HepG2 (cell line): Measurements from ENCODE around the gene CAPN8. TPM values are rescaled to one million over a fixed set of nuclear protein-coding genes. Genes with fewer than 3 reads are reported as not detected.

Experiments
- ATAC-seq: fragments of 200-7000 bp; cut with Tn5 transposase; 3 replicates; pipeline ENCODE4 v1.9.1; 2020; ENCODE audit warnings: mild to moderate bottlenecking, moderate library complexity
- BruUV-seq: library from RNA; stranded (reverse); fragments of 400-500 nt; replicated peaks from 2 replicates; lab custom pipeline; 2021; lab: Mats Ljungman, UMichigan
- CTCF ChIA-PET: fragments of 300-600 bp; formaldehyde crosslinking; extraction: SDS; loops from one replicate; lab custom pipeline; 2021; ENCODE audit warnings: low total read pairs, inconsistent platforms, low intra/inter-chr PET ratio; lab: Yijun Ruan, JAX
- POLR2A ChIA-PET: fragments of 350-600 bp; sonication (Branson Sonifier 250); formaldehyde crosslinking; loops from one replicate; lab custom pipeline; 2020; ENCODE audit warnings: antibody characterized with exemption, inconsistent platforms; lab: Yijun Ruan, JAX
- DNase-seq: peaks from one replicate; pipeline ENCODE4 v3.0.0-alpha.2; 2015; ENCODE audit warnings: low spot score
- FAIRE-seq: peaks from 3 replicates; lab custom pipeline; 2011; peaks lifted over from hg19 to GRCh38; lab: Jason Lieb, UNC
- H2AFZ ChIP-seq: one replicate; pipeline ENCODE4 v1.6.1; 2011; ENCODE audit warnings: low read length, inconsistent platforms
- H3K27ac ChIP-seq: fragments of 300-600 bp; 3 replicates; pipeline ENCODE4 v1.8.0; 2011; ENCODE audit warnings: mixed run types, mild to moderate bottlenecking, mixed read lengths, low read length, inconsistent platforms; ENCODE audit not compliant: insufficient read depth; ENCODE audit errors: extremely low read length
- H3K27me3 ChIP-seq, 2 experiments: fragments of 200-600 bp in 1 of 2; 2 replicates in 1 of 2; 3 replicates in 1 of 2; pipeline versions ENCODE4 v1.6.0 to v1.8.0; 2011; ENCODE audit warnings: low read length in 2 of 2, mild to moderate bottlenecking in 2 of 2, moderate library complexity in 2 of 2, inconsistent platforms in 1 of 2; ENCODE audit not compliant: insufficient read depth in 2 of 2, control insufficient read depth in 1 of 2
- H3K36me3 ChIP-seq, 2 experiments: fragments of 200-600 bp in 1 of 2; replicated peaks in 1 of 2; 2 replicates in 1 of 2; 3 replicates in 1 of 2; pipeline versions ENCODE4 v1.5.1 to v1.8.0; 2011; ENCODE audit warnings: low read length in 2 of 2, inconsistent platforms in 1 of 2; ENCODE audit not compliant: insufficient read depth in 2 of 2, control insufficient read depth in 1 of 2
- H3K4me1 ChIP-seq: 2 replicates; pipeline ENCODE4 v1.5.1; 2012; ENCODE audit warnings: low read length, inconsistent platforms; ENCODE audit not compliant: insufficient read depth
- H3K4me2 ChIP-seq: 2 replicates; pipeline ENCODE4 v1.6.0; 2011; ENCODE audit warnings: low read depth, low read length, inconsistent platforms
- H3K4me3 ChIP-seq, 3 experiments: fragments of 200-600 bp in 1 of 3; sonication (generic), shearing (Covaris generic) in 1 of 3; replicated peaks in 1 of 3; 2 replicates each; pipeline ENCODE4 v1.5.1; 2011 to 2016; ENCODE audit warnings: low read length in 3 of 3, inconsistent platforms in 2 of 3, low read depth in 2 of 3, mild to moderate bottlenecking in 2 of 3, control low read depth in 1 of 3, mixed read lengths in 1 of 3; ENCODE audit not compliant: insufficient read depth in 1 of 3
- H3K79me2 ChIP-seq: one replicate; pipeline ENCODE4 v1.6.1; 2011; ENCODE audit warnings: low read length, inconsistent platforms; ENCODE audit not compliant: insufficient read depth
- H3K9ac ChIP-seq: 2 replicates; pipeline ENCODE4 v1.6.0; 2011; ENCODE audit warnings: mild to moderate bottlenecking, low read depth, low read length, inconsistent platforms; ENCODE audit not compliant: insufficient read depth
- H3K9me3 ChIP-seq: 2 replicates; pipeline ENCODE4 v1.5.1; 2012; ENCODE audit warnings: mild to moderate bottlenecking, low read length
- H4K20me1 ChIP-seq: 2 replicates; pipeline ENCODE4 v1.6.0; 2011; ENCODE audit warnings: inconsistent platforms, mild to moderate bottlenecking, low read length, moderate library complexity; ENCODE audit not compliant: insufficient read depth
- BHLHE40 ChIP-seq: IDR thresholded peaks from 2 replicates; pipeline ENCODE4 v1.6.1; 2011; ENCODE audit warnings: low read length, improper control_type of control experiment
- FOXA1 ChIP-seq, 2 experiments: fragments of 450-650 bp in 1 of 2; sonication (generic) in 1 of 2; formaldehyde crosslinking in 1 of 2; IDR thresholded peaks; 2 replicates each; pipeline versions ENCODE4 v1.4.0 to v1.6.1; 2016 to 2020; ENCODE audit warnings: missing genetic modification reagents in 1 of 2
- ZNF264 ChIP-seq: sonication (generic); formaldehyde crosslinking; IDR thresholded peaks from 2 replicates; pipeline ENCODE4 v1.4.0; 2020; ENCODE audit warnings: missing genetic modification reagents
- ZNF790 ChIP-seq: sonication (generic); formaldehyde crosslinking; IDR thresholded peaks from 2 replicates; pipeline ENCODE4 v1.8.0; 2022; ENCODE audit warnings: missing genetic modification reagents, mild to moderate bottlenecking, borderline replicate concordance
- WGBS: methylation state at CpG from one replicate; pipeline ENCODE4 v1.1.6; 2017; ENCODE audit warnings: low lambda C conversion rate; 5-methylcytosine and 5-hydroxymethylcytosine counted together
- in situ Hi-C: cut with HindIII; loops from 2 replicates; pipeline ENCODE4 v1.10.0; 2017; ENCODE audit warnings: low pct_unique_long_range_greater_than_20kb; ENCODE audit not compliant: extremely low pct_ligation_motif_present
- intact Hi-C: fragments of 100-400 bp; cut with micrococcal nuclease; formaldehyde crosslinking; loops from one replicate; pipeline ENCODE4 v1.10.0; 2022; ENCODE audit not compliant: unreplicated experiment
- polyA plus RNA-seq, 8 experiments: library from polyadenylated mRNA; depleted of rRNA in 3 of 8; stranded (reverse) in 7 of 8; unstranded in 1 of 8; fragments of >200 nt; fragmentation: Illumina TruSeq in 4 of 8; extraction: Trizol in 4 of 8; gene quantifications; 2 replicates each; pipeline versions ENCODE4 v1.2.1 to v1.2.3, GENCODE V29; 2011 to 2016; ENCODE audit warnings: low read depth in 4 of 8, missing spikeins in 1 of 8, mixed read lengths in 1 of 8; ENCODE audit not compliant: insufficient read depth in 1 of 8
- total RNA-seq, 5 experiments: library from RNA; depleted of rRNA; stranded (reverse); fragments of >200 nt; fragmentation: Illumina TruSeq; extraction: Trizol; gene quantifications; 2 replicates each; pipeline ENCODE4 v1.2.3, GENCODE V29; 2016; ENCODE audit warnings: low read depth in 1 of 5
- TF ChIP-seq, protein P1 (sequence below): sonication (generic); formaldehyde crosslinking; IDR thresholded peaks from one replicate; pipeline ENCODE4 v1.5.1; 2020; ENCODE audit warnings: mild to moderate bottlenecking, missing genetic modification reagents; ENCODE audit errors: not compliant biosample characterization
- TF ChIP-seq, protein P2 (sequence below): sonication (generic); formaldehyde crosslinking; IDR thresholded peaks from 2 replicates; pipeline ENCODE4 v1.4.0; 2020; ENCODE audit warnings: missing genetic modification reagents
- TF ChIP-seq, protein P3 (sequence below): sonication (generic); formaldehyde crosslinking; conservative IDR thresholded peaks from 2 replicates; pipeline ENCODE4 v1.4.0; 2020; ENCODE audit warnings: missing genetic modification reagents
- TF ChIP-seq, protein P4 (sequence below): sonication (generic); formaldehyde crosslinking; IDR thresholded peaks from 2 replicates; pipeline ENCODE4 v1.8.0; 2022; ENCODE audit warnings: low read depth, missing genetic modification reagents

Gene CAPN8
- total and polyA plus RNA-seq, 2 of the 13 experiments (the other 11 are each of a cell fraction or from before 2014, with no cell fraction given), result 0.20 to 0.25 TPM

DNA sequence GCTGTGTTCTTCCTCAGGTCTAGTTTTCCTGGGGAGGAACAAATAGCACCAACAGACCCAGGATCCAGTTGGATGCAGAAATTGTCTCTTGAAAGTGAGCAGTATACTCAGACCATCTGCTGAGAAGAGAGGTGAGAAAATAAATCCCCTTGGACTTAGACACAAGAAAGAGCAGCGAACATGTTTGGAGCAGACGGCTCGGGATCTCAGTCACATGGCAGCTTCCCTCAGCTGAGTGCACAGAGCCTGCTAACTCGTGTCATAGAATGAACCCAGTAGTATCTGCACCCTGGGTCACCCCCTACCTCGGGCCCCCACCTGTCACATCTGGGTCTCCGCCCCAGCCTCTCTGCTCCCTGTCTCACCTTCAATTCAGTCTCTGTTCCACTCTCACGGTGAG, 156.7 kb downstream of the CAPN8 start (continued):
- TF ChIP-seq, protein P1, sequence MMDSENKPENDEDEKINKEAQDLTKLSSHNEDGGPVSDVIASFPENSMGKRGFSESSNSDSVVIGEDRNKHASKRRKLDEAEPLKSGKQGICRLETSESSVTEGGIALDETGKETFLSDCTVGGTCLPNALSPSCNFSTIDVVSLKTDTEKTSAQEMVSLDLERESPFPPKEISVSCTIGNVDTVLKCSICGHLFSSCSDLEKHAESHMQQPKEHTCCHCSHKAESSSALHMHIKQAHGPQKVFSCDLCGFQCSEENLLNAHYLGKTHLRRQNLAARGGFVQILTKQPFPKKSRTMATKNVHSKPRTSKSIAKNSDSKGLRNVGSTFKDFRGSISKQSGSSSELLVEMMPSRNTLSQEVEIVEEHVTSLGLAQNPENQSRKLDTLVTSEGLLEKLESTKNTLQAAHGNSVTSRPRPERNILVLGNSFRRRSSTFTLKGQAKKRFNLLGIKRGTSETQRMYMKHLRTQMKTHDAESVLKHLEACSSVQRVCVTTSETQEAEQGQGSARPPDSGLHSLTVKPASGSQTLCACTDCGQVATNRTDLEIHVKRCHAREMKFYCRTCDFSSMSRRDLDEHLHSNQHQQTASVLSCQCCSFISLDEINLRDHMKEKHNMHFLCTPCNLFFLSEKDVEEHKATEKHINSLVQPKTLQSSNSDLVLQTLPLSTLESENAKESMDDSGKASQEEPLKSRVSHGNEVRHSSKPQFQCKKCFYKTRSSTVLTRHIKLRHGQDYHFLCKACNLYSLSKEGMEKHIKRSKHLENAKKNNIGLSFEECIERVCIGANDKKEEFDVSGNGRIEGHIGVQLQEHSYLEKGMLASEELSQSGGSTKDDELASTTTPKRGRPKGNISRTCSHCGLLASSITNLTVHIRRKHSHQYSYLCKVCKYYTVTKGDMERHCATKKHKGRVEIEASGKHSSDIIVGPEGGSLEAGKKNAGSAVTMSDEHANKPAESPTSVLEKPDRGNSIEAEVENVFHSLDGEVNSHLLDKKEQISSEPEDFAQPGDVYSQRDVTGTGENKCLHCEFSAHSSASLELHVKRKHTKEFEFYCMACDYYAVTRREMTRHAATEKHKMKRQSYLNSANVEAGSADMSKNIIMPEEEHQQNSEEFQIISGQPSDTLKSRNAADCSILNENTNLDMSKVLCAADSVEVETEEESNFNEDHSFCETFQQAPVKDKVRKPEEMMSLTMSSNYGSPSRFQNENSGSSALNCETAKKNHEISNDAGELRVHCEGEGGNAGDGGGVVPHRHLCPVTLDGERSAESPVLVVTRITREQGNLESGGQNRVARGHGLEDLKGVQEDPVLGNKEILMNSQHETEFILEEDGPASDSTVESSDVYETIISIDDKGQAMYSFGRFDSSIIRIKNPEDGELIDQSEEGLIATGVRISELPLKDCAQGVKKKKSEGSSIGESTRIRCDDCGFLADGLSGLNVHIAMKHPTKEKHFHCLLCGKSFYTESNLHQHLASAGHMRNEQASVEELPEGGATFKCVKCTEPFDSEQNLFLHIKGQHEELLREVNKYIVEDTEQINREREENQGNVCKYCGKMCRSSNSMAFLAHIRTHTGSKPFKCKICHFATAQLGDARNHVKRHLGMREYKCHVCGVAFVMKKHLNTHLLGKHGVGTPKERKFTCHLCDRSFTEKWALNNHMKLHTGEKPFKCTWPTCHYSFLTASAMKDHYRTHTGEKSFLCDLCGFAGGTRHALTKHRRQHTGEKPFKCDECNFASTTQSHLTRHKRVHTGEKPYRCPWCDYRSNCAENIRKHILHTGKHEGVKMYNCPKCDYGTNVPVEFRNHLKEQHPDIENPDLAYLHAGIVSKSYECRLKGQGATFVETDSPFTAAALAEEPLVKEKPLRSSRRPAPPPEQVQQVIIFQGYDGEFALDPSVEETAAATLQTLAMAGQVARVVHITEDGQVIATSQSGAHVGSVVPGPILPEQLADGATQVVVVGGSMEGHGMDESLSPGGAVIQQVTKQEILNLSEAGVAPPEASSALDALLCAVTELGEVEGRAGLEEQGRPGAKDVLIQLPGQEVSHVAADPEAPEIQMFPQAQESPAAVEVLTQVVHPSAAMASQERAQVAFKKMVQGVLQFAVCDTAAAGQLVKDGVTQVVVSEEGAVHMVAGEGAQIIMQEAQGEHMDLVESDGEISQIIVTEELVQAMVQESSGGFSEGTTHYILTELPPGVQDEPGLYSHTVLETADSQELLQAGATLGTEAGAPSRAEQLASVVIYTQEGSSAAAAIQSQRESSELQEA (CRISPR knock-in tag), result no peak
- TF ChIP-seq ZNF790 (CRISPR knock-in tag) (no peak), ZNF264 (CRISPR knock-in tag) (no peak)

DNA sequence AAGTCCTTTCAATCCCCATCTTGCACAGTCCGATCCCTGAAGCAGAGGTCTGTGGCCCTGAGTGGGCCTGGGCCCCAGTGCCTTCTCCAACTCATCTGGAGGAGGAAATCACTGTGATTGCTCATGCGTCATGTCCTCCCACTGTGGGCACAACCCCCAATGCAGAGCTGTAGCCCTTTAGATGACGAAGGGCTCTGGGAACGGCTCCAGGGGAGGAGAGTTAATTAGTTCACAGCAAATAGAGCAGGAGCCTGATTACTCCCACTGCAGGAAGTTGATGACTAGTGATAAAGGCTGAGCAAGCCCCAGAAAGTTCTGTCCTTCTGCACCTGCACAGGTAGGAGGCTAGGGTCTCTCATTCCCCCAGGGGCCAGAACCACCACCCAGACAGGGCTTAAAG, 160.8 kb downstream of the CAPN8 start:
- H3K9ac ChIP-seq, result no peak overlapping the region
- peaks cover 0 to 3% of the 10 kb centered on the region in 2 experiments; a peak in 3 of 5 replicates for H3K27me3 ChIP-seq
- ChIA-PET POLR2A (no interaction called here), CTCF (no interaction called here)
- BruUV-seq, result no TSS peak
- no peaks in the 10 kb centered on the region for H3K4me1 ChIP-seq
- no peak overlapping the region for H2AFZ ChIP-seq
- H4K20me1 ChIP-seq, result no peaks in the 10 kb centered on the region
- 4% methylated on average over 4 of the region's 4 CpGs for WGBS
- no peak for FAIRE-seq
- in situ Hi-C loops (no loop called here), intact Hi-C loops (no loop called here)
- H3K27ac ChIP-seq, result no peak overlapping the region
- H3K9me3 ChIP-seq, result no peaks in the 10 kb centered on the region
- no peaks in the 10 kb centered on the region for H3K36me3 ChIP-seq
- H3K4me2 ChIP-seq, result no peak overlapping the region
- H3K79me2 ChIP-seq, result no peaks in the 10 kb centered on the region
- no peak for ATAC-seq
- DNase-seq, result no peak
- H3K4me3 ChIP-seq, result no peak overlapping the region
- TF ChIP-seq, protein P2, sequence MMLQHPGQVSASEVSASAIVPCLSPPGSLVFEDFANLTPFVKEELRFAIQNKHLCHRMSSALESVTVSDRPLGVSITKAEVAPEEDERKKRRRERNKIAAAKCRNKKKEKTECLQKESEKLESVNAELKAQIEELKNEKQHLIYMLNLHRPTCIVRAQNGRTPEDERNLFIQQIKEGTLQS, result no peak
- no peak for TF ChIP-seq FOXA1 (IDR thresholded peaks at IDR 0.05)
- TF ChIP-seq FOXA1 (CRISPR knock-in tag; IDR thresholded peaks at IDR 0.05), result no peak
- TF ChIP-seq BHLHE40, result no peak
- TF ChIP-seq, protein P3, sequence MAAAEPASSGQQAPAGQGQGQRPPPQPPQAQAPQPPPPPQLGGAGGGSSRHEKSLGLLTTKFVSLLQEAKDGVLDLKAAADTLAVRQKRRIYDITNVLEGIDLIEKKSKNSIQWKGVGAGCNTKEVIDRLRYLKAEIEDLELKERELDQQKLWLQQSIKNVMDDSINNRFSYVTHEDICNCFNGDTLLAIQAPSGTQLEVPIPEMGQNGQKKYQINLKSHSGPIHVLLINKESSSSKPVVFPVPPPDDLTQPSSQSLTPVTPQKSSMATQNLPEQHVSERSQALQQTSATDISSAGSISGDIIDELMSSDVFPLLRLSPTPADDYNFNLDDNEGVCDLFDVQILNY (CRISPR knock-in tag), result no peak
- TF ChIP-seq, protein P4, sequence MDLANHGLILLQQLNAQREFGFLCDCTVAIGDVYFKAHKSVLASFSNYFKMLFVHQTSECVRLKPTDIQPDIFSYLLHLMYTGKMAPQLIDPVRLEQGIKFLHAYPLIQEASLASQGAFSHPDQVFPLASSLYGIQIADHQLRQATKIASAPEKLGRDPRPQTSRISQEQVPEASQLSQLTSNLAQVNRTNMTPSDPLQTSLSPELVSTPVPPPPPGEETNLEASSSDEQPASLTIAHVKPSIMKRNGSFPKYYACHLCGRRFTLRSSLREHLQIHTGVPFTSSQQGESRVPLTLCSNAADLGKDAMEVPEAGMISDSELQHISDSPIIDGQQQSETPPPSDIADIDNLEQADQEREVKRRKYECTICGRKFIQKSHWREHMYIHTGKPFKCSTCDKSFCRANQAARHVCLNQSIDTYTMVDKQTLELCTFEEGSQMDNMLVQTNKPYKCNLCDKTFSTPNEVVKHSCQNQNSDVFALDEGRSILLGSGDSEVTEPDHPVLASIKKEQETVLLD (CRISPR knock-in tag), result no peak
